ENCODE results near the gene FLACC1. TPM values are rescaled to one million over a fixed set of nuclear protein-coding genes. Genes with fewer than 3 reads are reported as not detected.

FLACC1 gene
- total and polyA plus RNA-seq, 2 of the 8 experiments (the other 6 are each of a cell fraction or from before 2014, with no cell fraction given): 0.58 TPM; not detected in 1

DNA sequence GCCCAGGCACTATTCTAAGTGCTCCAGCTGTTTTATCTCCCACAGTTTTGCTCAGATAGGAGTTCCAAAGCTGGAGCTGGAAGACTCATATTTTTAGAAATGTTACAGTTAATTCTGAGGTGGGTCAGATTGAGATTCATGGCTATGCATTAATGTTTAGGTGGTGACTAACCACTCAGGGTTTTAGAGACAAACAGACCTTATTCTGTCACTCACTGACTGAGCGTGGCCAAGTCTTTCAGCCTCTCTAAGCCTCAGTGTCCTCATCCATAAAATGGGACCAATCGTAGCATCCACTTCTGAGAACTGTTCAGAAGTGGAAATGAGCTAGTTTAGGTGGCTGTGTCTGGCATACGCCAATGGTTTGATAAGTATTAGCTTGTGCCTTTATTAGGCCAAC is 101.1 kb downstream of the FLACC1 start (continued):
- TF ChIP-seq, protein P1, sequence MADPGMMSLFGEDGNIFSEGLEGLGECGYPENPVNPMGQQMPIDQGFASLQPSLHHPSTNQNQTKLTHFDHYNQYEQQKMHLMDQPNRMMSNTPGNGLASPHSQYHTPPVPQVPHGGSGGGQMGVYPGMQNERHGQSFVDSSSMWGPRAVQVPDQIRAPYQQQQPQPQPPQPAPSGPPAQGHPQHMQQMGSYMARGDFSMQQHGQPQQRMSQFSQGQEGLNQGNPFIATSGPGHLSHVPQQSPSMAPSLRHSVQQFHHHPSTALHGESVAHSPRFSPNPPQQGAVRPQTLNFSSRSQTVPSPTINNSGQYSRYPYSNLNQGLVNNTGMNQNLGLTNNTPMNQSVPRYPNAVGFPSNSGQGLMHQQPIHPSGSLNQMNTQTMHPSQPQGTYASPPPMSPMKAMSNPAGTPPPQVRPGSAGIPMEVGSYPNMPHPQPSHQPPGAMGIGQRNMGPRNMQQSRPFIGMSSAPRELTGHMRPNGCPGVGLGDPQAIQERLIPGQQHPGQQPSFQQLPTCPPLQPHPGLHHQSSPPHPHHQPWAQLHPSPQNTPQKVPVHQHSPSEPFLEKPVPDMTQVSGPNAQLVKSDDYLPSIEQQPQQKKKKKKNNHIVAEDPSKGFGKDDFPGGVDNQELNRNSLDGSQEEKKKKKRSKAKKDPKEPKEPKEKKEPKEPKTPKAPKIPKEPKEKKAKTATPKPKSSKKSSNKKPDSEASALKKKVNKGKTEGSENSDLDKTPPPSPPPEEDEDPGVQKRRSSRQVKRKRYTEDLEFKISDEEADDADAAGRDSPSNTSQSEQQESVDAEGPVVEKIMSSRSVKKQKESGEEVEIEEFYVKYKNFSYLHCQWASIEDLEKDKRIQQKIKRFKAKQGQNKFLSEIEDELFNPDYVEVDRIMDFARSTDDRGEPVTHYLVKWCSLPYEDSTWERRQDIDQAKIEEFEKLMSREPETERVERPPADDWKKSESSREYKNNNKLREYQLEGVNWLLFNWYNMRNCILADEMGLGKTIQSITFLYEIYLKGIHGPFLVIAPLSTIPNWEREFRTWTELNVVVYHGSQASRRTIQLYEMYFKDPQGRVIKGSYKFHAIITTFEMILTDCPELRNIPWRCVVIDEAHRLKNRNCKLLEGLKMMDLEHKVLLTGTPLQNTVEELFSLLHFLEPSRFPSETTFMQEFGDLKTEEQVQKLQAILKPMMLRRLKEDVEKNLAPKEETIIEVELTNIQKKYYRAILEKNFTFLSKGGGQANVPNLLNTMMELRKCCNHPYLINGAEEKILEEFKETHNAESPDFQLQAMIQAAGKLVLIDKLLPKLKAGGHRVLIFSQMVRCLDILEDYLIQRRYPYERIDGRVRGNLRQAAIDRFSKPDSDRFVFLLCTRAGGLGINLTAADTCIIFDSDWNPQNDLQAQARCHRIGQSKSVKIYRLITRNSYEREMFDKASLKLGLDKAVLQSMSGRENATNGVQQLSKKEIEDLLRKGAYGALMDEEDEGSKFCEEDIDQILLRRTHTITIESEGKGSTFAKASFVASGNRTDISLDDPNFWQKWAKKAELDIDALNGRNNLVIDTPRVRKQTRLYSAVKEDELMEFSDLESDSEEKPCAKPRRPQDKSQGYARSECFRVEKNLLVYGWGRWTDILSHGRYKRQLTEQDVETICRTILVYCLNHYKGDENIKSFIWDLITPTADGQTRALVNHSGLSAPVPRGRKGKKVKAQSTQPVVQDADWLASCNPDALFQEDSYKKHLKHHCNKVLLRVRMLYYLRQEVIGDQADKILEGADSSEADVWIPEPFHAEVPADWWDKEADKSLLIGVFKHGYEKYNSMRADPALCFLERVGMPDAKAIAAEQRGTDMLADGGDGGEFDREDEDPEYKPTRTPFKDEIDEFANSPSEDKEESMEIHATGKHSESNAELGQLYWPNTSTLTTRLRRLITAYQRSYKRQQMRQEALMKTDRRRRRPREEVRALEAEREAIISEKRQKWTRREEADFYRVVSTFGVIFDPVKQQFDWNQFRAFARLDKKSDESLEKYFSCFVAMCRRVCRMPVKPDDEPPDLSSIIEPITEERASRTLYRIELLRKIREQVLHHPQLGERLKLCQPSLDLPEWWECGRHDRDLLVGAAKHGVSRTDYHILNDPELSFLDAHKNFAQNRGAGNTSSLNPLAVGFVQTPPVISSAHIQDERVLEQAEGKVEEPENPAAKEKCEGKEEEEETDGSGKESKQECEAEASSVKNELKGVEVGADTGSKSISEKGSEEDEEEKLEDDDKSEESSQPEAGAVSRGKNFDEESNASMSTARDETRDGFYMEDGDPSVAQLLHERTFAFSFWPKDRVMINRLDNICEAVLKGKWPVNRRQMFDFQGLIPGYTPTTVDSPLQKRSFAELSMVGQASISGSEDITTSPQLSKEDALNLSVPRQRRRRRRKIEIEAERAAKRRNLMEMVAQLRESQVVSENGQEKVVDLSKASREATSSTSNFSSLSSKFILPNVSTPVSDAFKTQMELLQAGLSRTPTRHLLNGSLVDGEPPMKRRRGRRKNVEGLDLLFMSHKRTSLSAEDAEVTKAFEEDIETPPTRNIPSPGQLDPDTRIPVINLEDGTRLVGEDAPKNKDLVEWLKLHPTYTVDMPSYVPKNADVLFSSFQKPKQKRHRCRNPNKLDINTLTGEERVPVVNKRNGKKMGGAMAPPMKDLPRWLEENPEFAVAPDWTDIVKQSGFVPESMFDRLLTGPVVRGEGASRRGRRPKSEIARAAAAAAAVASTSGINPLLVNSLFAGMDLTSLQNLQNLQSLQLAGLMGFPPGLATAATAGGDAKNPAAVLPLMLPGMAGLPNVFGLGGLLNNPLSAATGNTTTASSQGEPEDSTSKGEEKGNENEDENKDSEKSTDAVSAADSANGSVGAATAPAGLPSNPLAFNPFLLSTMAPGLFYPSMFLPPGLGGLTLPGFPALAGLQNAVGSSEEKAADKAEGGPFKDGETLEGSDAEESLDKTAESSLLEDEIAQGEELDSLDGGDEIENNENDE (IDR thresholded peaks at IDR 0.05; ENCODE audit: insufficient replicate concordance, low read length): no peak
- no peak for TF ChIP-seq SUZ12 (IDR thresholded peaks at IDR 0.05; ENCODE audit: low read length)
- TF ChIP-seq ASH2L (IDR thresholded peaks at IDR 0.05; ENCODE audit: low read length): no peak
- no peak for TF ChIP-seq BCL11A (IDR thresholded peaks at IDR 0.05; ENCODE audit: low read depth in 2 of 2, low read length in 2 of 2)
- TF ChIP-seq TBP (IDR thresholded peaks at IDR 0.05; ENCODE audit: low read depth, low read length): no peak
- no peak for TF ChIP-seq HDAC2 (IDR thresholded peaks at IDR 0.05; ENCODE audit: borderline replicate concordance in 1 of 2, low read depth in 2 of 2, low read length in 2 of 2)
- TF ChIP-seq BACH1 (IDR thresholded peaks at IDR 0.05; ENCODE audit: low read length): no peak
- no peak for TF ChIP-seq EGR1 (IDR thresholded peaks at IDR 0.05; ENCODE audit: borderline replicate concordance, low read depth, low read length)
- no peak for TF ChIP-seq SRF (IDR thresholded peaks at IDR 0.05; ENCODE audit: low read depth, low read length)
- no peak for TF ChIP-seq ATF3 (IDR thresholded peaks at IDR 0.05; ENCODE audit: insufficient read depth, low read depth, low read length)

All from H1 (cell line).